ENCODE results near the gene RHOD.

- TF ChIP-seq CTCF (conservative IDR thresholded peaks at IDR 0.05; ENCODE audit: low read depth, low read length) (no peak), EZH2 (IDR thresholded peaks at IDR 0.05; ENCODE audit: low read length, unreplicated experiment) (no peak)
These were observed 25.7 kb upstream of the RHOD start for GRCh38 chr11:67030976-67031375.
